HG02759 (cell line): ENCODE data around the gene ETNK1.
A peak's percentile ranks its signal among the peaks of the same experiment; 100 is the strongest.

Experiments
- ATAC-seq: cut with Tn5 transposase; IDR thresholded peaks from one replicate; pipeline ENCODE4 v1.9.1; 2021; ENCODE audit warnings: mild to moderate bottlenecking, moderate library complexity; ENCODE audit not compliant: unreplicated experiment

Gene ETNK1

DNA sequence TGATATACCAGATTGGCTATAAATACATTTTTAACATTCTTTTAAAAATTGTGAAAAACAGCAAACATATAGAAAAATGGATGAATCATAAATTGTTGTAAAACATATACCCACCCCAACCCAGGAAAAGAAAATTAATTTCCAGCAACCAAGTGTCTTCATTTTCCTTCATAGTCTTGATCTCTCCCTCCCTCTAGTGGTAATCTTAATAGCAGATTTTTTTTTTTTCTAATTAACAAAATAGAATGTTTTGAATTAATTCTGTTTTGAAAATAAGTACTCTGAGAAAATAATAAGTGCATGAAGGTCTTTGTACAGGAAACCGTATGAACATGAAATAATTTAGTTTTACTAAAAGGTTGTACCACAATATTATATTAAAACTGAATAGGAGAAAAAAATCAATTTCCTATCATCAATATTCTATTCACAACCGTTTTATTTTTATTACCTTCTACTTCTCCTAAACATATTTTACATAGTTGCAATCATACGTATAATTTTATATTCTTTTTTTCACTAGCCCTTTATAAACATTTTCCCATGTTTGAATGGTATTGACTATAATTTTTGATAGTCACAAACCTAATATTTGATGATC lies 7.0 kb downstream of the ETNK1 start:
- no peak for ATAC-seq

DNA sequence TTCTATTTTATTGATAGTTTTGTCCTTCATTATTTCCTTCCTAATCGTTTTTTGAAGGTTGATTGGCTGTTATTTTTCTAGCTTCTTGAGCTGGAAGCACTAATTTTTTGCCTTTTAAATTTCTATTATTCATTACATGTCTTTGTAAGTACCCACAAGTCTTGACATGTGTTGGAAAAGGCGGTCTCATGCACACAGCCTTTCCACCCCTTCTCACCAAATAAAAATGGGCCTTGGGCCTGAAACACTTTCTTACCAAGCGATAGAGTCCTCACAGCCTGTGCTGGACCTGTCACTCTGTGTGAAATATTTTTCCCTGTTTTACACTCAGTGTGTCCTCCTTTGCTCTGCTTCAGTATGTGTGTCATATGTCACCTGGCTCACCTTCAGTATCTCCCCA lies 9.9 kb downstream of the ETNK1 start:
- no peak for ATAC-seq

DNA sequence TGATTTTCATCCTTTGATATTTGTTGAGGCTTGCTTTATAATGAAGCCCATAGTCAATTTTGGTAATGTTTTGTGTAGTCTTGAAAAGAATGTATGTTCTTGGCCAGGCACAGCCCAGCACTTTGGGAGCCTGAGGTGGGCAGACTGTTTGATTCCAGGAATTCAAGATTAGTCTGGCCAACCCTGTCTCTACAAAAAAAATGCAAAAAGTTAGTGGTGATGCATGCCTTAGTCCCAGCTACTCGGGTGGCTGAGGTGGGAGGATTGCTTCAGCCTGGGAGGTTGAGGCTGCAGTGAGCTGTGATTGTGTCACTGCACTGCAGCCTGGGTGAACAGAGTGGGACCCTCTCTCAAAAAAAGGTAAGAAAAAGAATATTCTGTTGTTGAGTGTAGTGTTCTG lies 10.8 kb downstream of the ETNK1 start:
- ATAC-seq: no peak

GRCh38 chr12:22640851-22641250 lies 15.9 kb downstream of the ETNK1 start:
- ATAC-seq: no peak

DNA sequence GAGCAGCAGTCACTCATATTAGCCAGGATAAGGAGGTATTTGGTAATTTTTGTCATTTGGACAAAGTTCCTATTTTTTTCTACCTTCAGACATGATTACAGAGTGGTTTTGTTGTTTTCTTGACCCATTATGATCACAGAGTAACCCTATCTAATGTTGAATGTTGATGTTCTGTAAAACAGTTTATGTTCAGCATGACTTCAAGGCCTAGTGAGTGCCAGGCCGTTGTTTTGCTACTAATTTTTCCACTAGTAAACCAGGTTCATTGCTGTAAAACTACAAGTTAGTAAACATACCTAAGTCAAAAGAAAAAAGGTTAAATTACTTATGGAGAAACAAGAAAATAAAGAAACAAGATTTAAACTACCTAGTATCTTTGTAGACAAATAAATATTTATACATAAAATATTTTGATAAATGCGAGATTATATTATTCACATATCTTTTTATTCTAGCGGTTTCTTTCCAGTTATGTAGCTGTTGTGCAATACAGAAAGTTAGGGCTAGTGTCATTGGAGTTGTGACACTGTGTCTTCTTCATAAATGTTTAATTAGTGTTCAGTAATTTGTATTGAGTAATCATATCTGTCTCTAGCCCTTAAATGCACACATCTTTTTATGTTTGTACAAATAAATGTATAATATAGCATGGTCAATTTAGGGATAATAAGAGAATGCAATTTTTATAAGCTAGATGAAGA lies 16.5 kb downstream of the ETNK1 start:
- no peak for ATAC-seq

DNA sequence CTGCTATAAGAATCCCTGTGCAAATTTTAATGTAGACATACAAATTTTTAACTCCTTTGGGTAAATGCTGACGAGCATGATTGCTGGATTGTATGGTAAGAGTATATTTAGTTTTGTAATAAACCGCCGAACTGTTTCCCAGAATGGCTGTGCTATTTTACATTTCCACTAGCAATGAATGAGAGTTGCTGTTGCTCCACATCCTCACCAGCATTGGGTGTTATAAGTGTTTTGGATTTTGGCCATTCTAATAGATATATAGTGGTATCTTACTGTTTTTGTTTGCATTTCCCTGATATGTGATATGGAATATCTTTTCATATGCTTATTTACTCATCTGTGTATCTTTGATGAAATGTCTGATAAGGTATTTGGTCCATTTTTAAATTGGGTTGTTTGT lies 23.7 kb downstream of the ETNK1 start:
- no peak for ATAC-seq

- no peak for ATAC-seq
These were observed 28.1 kb downstream of the ETNK1 start for GRCh38 chr12:22653075-22653474.

DNA sequence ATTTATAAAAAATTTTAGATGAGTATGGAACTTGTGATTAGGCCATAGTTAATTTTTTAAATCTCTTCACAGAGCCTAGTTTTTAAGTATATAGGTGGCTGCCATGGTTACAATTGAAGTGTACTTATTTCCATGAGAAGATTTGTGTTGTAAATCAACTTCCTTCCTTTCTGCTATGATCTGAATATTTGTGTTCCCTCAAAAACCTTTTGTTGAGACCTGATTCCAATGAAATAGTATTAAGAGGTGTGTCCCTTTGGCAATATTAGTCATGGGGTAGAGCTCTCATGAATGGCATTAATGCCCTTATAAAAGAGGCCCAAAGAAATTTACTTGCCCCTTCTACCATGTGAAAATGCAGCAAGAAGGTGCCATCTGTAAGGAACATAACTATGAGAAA lies 28.8 kb downstream of the ETNK1 start:
- no peak for ATAC-seq

- ATAC-seq: no peak
These were observed 31.4 kb downstream of the ETNK1 start for GRCh38 chr12:22656376-22656775.

- ATAC-seq: no peak
These were observed 31.9 kb downstream of the ETNK1 start for GRCh38 chr12:22656831-22657230.

DNA sequence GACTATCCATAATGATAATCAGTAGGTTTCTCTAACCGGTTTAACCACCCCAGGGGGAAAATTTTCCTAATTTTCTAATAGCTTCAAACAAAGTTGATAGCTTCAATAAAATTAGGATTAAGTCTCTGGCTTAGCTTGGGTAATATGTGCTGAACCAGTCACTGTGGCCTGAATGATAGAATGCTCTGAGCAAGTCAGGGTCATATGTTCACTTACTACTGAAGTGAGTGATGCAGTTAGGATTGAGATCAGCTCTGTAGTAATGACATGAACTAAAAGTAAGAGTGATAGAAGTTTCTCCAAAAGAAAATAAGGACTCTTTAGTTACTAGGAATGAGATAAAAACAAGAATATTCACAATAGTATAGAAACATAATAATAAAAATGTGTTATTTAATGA lies 32.6 kb downstream of the ETNK1 start:
- no peak for ATAC-seq

DNA sequence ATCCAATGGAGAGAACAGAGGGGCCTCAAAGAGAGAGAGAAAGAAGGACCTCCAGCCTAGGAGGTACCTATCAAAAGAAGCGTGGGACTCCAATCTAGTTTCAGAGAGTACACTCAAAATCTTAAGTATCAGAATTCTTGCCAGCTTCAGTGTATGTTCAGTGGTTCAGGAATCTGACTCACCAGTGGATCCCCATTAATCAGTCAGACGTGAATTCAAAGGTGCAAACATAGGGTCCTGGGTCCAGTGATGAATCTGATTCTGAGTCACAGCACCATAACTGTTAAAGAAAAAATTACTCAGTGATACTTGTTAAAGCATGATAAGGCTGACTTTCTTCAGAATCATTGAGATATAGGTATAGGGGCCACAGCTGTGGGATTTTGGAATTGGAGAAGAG lies 33.2 kb downstream of the ETNK1 start:
- no peak for ATAC-seq

DNA sequence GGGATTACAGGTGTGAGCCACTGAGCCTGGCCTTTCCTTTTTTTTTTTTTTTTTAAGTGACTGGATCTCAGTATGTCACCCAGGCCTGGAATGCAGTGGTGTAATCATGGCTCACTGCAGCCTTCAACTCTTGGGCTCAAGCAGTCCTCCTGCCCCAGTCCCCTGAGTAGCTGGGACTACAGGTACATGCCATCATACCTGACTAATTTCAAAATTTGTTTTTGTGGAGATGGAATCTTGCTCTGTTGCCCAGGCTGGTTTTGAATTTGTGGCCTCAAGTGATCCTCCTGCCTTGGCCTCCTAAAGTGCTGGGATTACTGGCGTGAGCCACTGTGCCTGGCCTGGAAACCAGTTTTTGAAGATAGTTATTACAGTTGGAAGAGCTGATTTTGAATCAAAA lies 37.4 kb downstream of the ETNK1 start:
- ATAC-seq: no peak

DNA sequence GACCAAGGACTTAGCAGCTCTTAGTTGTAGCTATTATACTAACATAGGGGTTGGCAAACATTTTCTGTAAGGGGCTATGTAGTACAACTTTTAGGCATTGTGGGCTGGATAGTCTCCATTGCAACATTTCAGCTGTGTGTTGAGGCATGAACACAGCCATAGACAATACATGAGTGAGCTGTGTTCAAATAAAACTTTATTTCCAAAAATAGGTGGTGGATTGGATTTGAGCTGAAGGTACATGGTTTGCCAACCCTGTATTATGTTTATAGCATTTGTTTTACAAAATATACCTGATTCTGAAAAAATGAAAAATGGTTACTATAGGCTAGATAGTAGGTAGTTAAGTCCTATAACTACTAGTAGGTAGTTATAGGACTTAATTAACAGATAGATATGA lies 40.5 kb downstream of the ETNK1 start:
- no peak for ATAC-seq

GRCh38 chr12:22667122-22667521 lies 42.2 kb downstream of the ETNK1 start:
- ATAC-seq: no peak

DNA sequence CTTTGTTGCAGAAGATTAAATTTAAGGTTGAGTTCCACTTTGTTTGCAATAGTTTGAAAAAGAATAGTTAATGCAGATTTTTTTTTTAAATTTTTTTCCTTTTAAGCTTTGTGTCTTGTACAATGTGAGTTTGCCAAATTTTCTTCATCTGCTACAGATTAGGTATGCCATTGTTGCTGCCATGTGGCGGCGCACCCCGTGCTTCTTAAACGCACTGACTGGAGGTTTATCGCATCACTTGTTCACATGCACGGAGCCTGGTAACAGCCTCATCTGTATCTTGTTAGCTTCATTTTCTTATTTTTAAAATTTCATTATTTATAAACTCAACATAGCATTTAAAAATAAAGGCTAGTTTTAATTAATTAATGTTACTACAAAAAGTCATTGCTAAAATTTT lies 43.5 kb downstream of the ETNK1 start:
- ATAC-seq: no peak

GRCh38 chr12:22670762-22671161 lies 45.8 kb downstream of the ETNK1 start:
- ATAC-seq: no peak

DNA sequence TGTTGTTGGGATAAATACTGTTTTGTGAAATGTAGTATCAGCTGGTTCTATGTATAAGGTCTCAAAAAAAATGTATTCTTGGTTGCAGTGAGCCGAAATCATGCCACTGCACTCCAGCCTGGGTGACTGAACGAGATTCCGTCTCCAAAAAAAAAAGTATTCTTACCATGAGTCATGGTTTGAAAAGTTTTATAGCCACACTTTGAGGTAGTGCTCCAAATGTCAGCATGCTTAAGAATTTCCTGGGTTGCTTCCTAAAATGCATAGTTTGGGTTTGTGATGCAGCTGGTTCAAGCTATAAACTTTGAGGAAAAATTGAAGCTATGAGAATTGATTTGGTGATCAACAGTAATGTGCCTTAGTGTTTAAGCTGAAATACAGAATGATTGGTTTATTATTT lies 48.0 kb downstream of the ETNK1 start:
- ATAC-seq: no peak

- ATAC-seq: no peak
These were observed 53.0 kb downstream of the ETNK1 start for GRCh38 chr12:22677781-22678574.

GRCh38 chr12:22682663-22683062 lies 57.7 kb downstream of the ETNK1 start:
- peak; percentile 48 for ATAC-seq

- peak; percentile 10 for ATAC-seq
These were observed 58.2 kb downstream of the ETNK1 start for GRCh38 chr12:22683131-22683530.
